Ovary (tissue), 9 donors: ENCODE measurements around the gene RAB22A. TPM values are rescaled to one million over a fixed set of nuclear protein-coding genes. Genes with fewer than 3 reads are reported as not detected.
A peak's percentile ranks its signal among the peaks of the same experiment; 100 is the strongest.

Experiments
- DNase-seq, 5 donors: peaks; one replicate each; pipeline ENCODE4 v3.0.0-alpha.2; 2019 to 2020
- H3K27ac ChIP-seq, 2 donors: fragments of 200-600 bp; one replicate each; pipeline versions ENCODE4 v1.5.1 to v1.8.0; 2019 to 2022
- H3K27me3 ChIP-seq: fragments of 200-600 bp; one replicate; pipeline ENCODE4 v1.8.0; 2022
- H3K36me3 ChIP-seq: fragments of 200-600 bp; sonication (generic); one replicate; pipeline ENCODE4 v1.5.1; 2019
- H3K4me1 ChIP-seq: one replicate; pipeline ENCODE4 v1.8.1; 2013; ENCODE audit warnings: mild to moderate bottlenecking, moderate library complexity; ENCODE audit not compliant: insufficient read depth
- H3K4me3 ChIP-seq: fragments of 200-600 bp; sonication (generic); one replicate; pipeline ENCODE4 v1.5.1; 2017
- H3K9me3 ChIP-seq, 2 donors: fragments of 200-600 bp in 1 of 2; sonication (generic) in 1 of 2; one replicate each; pipeline versions ENCODE4 v1.5.1 to v1.8.1; 2013 to 2019; ENCODE audit warnings: mild to moderate bottlenecking in 1 of 2, moderate library complexity in 1 of 2
- EP300 ChIP-seq: sonication (generic); formaldehyde crosslinking; IDR thresholded peaks from one replicate; pipeline ENCODE4 v1.6.1; 2017; ENCODE audit warnings: antibody characterized with exemption
- POLR2A ChIP-seq: fragments of 450-650 bp; IDR thresholded peaks from one replicate; pipeline ENCODE4 v1.6.1; 2017; ENCODE audit warnings: antibody characterized with exemption, mild to moderate bottlenecking, moderate library complexity
- WGBS, 3 donors: extraction: QIAGEN DNeasy Blood & Tissue Kit in 1 of 3; methylation state at CpG; one replicate each; pipeline versions ENCODE4 v1.1.5 to v1.1.7; 2013 to 2017; 5-methylcytosine and 5-hydroxymethylcytosine counted together
- intact Hi-C, 4 donors: fragments of 100-400 bp; cut with DNase I; formaldehyde crosslinking; loops; one replicate each; pipeline versions ENCODE4 v1.11.0 to v1.15.1; 2022 to 2023
- polyA plus RNA-seq, 2 donors: library from polyadenylated mRNA; stranded (reverse); fragments of 200-250 nt in 1 of 2; fragments of 350-450 nt in 1 of 2; fragmentation: Illumina TruSeq in 1 of 2; extraction: RNeasy Lipid Tissue Mini Kit (QIAGEN cat#74804) in 1 of 2; gene quantifications; one replicate each; pipeline ENCODE4 v1.2.3, GENCODE V29; 2013 to 2014
- total RNA-seq, 7 donors: library from RNA; depleted of rRNA in 2 of 7; stranded (reverse); fragments of >200 nt in 2 of 7; fragmentation: NEBNext Ultra II Directional in 3 of 7; extraction: Animal tissue kit (Norgen Biotek cat#: 25700) in 3 of 7; gene quantifications; one replicate each; pipeline versions ENCODE4 v1.1.0 to v1.2.4, GENCODE V29; 2016 to 2023
- TF ChIP-seq, protein P1 (sequence below), 3 donors: fragments of 450-650 bp in 2 of 3; fragments of 200-600 bp in 1 of 3; IDR thresholded peaks; one replicate each; pipeline versions ENCODE4 v1.5.1 to v1.8.0; 2016 to 2022; ENCODE audit warnings: antibody characterized with exemption in 3 of 3, mild to moderate bottlenecking in 1 of 3
- donor health status: DM: no; HTN: no; CAD: no; lungs with moderate emphysema.
- donor health status: DM: no; HTN: no; CAD: no.
- donor health status: Bipolar disorder and iron deficiency.
- donor health status: DM: yes; HTN: yes; CAD: no.
- donor health status: DM: no; HTN: no; CAD: no.
- donor health status: DM: yes; HTN: yes; CAD: no.

RAB22A gene
- total and polyA plus RNA-seq, 9 donors: 6.3 to 25.1 (median 17.9) TPM

DNA sequence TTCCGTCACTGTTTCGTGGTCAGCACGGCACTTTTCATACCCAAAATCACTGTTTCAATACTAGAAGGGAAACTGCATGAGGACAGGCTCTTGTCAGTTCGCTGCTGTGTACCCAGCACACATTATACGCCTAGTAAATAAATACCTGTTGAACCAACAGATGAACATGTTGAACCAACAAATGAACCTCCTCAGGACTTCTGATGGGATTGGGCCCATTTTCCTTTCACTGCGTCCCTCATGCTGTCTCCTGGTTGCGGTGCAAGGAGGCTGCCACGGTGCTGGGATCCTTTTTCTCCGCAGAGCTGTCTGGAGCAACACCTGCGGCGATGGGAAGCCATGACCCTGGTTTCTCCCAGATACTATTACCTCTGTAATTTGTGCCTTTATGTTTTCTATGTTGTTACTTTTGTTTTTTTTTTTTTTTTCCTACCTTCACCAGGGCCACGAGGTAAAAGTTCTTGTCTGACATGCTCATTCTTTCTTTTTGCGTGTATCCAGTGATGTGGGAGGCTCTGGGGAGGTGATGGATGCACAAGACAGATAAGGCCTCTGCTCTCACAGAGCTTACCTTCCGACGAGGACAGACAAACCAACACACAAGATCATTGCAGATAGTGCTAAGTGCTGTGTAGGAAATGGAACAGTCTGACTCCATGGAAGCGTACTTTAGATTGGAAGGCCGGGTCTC lies 80.6 kb downstream of the RAB22A start:
- TF ChIP-seq, protein P1, sequence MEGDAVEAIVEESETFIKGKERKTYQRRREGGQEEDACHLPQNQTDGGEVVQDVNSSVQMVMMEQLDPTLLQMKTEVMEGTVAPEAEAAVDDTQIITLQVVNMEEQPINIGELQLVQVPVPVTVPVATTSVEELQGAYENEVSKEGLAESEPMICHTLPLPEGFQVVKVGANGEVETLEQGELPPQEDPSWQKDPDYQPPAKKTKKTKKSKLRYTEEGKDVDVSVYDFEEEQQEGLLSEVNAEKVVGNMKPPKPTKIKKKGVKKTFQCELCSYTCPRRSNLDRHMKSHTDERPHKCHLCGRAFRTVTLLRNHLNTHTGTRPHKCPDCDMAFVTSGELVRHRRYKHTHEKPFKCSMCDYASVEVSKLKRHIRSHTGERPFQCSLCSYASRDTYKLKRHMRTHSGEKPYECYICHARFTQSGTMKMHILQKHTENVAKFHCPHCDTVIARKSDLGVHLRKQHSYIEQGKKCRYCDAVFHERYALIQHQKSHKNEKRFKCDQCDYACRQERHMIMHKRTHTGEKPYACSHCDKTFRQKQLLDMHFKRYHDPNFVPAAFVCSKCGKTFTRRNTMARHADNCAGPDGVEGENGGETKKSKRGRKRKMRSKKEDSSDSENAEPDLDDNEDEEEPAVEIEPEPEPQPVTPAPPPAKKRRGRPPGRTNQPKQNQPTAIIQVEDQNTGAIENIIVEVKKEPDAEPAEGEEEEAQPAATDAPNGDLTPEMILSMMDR (IDR thresholded peaks at IDR 0.05): no peak
- no peak for TF ChIP-seq POLR2A
- no peak for TF ChIP-seq EP300
- no peaks in the 10 kb centered on the region for H3K27me3 ChIP-seq
- H3K27ac ChIP-seq: peak overlapping the region; percentile 43 to 89
- H3K36me3 ChIP-seq: no peaks in the 10 kb centered on the region
- peaks cover 22% of the 10 kb centered on the region for H3K4me1 ChIP-seq
- intact Hi-C loops: no loop called here
- 63 to 73% (median 64%) methylated on average over 17 of the region's 17 CpGs for WGBS, 3 donors
- no peaks in the 10 kb centered on the region for H3K9me3 ChIP-seq
- H3K4me3 ChIP-seq: peak overlapping the region; percentile 65
- DNase-seq: no peak

DNA sequence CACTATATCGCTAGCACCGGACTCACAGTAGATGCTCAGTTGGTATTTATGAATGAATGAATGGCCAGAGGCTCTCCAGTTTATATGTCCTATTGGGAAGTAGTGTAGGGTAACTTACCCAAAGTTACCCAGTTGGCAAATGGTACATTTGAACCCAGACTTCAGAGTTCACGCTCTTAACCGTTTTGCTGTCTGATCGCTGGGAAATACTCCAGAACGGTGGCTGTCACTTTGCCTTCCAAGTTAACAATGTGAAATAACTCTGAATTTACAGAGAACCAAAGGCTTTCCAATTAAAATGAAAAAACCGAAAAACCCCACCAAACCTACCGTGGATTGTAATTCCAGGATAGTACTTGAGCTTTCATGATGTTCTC lies 81.1 kb downstream of the RAB22A start:
- DNase-seq: no peak
- Histone ChIP-seq H3K27me3 (no peaks in the 10 kb centered on the region), H3K4me3 (no peak overlapping the region), H3K36me3 (no peaks in the 10 kb centered on the region), H3K4me1 (peaks cover 22% of the 10 kb centered on the region), H3K27ac (no peak overlapping the region), H3K9me3 (no peaks in the 10 kb centered on the region)
- TF ChIP-seq, protein P1 (IDR thresholded peaks at IDR 0.05): no peak
- TF ChIP-seq POLR2A: no peak
- no peak for TF ChIP-seq EP300
- intact Hi-C loops: no loop called here
- 95% methylated on average over 8 of the region's 8 CpGs for WGBS, 3 donors

DNA sequence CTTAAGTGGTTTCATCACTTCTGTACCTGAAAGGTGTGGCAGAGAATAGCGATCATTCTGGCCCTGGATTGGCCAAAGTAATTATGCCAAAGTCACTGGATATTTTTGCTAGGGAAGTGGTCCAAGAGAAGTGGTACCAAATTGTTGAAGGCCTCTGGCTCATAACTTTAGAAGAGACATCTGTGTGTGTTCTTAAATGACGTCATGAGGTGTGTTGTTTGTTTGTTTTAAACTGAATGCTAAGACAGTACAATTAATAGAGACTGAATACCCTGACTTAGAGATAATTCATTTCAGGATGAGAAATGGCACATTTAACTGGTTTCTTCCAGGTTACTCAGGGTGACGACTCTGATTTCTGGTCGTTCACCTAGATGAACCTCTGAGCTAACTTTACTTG lies 82.8 kb downstream of the RAB22A start:
- H3K27ac ChIP-seq: no peak overlapping the region
- TF ChIP-seq EP300: no peak
- TF ChIP-seq, protein P1 (IDR thresholded peaks at IDR 0.05): no peak
- TF ChIP-seq POLR2A: no peak
- H3K36me3 ChIP-seq: no peaks in the 10 kb centered on the region
- DNase-seq: no peak
- H3K4me3 ChIP-seq: no peak overlapping the region
- peaks cover 24% of the 10 kb centered on the region for H3K4me1 ChIP-seq
- intact Hi-C loops: no loop called here
- no peaks in the 10 kb centered on the region for H3K27me3 ChIP-seq
- 86 to 91% (median 87%) methylated on average over 4 of the region's 4 CpGs for WGBS, 3 donors
- H3K9me3 ChIP-seq: no peaks in the 10 kb centered on the region

DNA sequence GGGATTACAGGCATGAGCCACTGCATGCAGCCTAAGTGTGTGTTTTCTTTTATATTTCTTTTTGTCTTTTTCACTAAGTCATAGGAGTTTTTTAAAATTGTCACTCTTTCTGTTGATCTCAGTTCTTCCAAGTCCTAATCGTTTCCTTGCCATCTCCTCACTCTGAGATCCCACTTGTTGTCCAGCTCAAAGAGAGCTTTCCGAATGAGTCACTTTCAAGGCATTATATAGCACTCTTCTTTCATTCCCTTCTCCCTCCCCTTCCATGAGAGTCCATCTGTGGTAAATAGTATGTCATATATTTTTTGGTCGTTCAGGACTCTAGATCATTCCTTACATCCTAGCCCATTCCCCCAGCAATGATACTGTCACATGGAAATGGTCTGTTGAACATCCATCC lies 83.8 kb downstream of the RAB22A start:
- no peak for DNase-seq
- no peaks in the 10 kb centered on the region for H3K36me3 ChIP-seq
- no peak overlapping the region for H3K4me3 ChIP-seq
- peaks cover 26% of the 10 kb centered on the region for H3K4me1 ChIP-seq
- H3K27me3 ChIP-seq: no peaks in the 10 kb centered on the region
- TF ChIP-seq EP300 (no peak), POLR2A (no peak)
- TF ChIP-seq, protein P1 (IDR thresholded peaks at IDR 0.05): no peak
- intact Hi-C loops: no loop called here
- H3K27ac ChIP-seq: no peak overlapping the region
- WGBS, 3 donors: 60 to 79% (median 61%) methylated on average over 3 of the region's 3 CpGs
- no peaks in the 10 kb centered on the region for H3K9me3 ChIP-seq
